ENCODE results near the gene C2orf15. TPM values are rescaled to one million over a fixed set of nuclear protein-coding genes. Genes with fewer than 3 reads are reported as not detected.
"Not testable (repeated sequence)": the region's sequence is repeated elsewhere in the genome, so short reads cannot be mapped to it uniquely, and the experiment has no call there.

The C2orf15 gene
- total RNA-seq, 1 donor, result 0.21 TPM

DNA sequence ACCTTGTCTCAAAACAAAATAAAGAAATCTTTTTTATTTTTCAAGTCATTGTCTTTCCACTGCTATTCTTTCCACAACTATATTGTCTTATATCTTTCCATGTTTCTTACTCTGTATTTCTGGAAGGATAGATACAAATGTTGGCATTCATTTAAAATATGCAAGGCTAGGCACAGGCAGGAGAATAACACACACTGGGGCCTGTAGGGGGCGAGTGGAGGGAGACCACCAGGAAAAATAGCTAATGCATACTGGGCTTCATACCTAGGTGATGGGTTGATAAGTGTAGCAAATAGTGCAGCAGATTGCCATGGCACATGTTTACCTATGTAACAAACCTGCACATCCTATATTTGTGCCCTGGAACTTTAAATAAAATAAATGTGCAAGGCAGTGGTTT lies 49.0 kb downstream of the C2orf15 start:
- no peak overlapping the region for H3K4me3 ChIP-seq (ENCODE audit: low read length)
- no peaks in the 10 kb centered on the region for H3K9me3 ChIP-seq (ENCODE audit: low read depth, low read length)

DNA sequence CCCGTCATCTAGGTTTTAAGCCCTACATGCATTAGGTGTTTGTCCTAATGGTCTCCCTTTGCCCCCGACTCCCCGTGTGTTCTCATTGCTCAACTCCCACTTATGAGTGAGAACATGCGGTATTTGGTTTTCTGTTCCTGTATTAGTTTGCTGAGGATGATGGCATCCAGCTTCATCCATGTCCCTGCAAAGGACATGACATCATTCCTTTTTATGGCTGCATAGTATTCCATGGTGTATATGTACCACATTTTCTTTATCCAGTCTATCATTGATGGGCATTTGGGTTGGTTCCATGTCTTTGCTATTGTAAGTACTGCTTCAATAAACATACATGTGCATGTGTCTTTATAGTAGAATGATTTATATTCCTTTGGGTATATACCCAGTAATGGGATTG lies 50.9 kb downstream of the C2orf15 start:
- not testable (repeated sequence) for H3K9me3 ChIP-seq (ENCODE audit: low read depth, low read length); H3K27me3 ChIP-seq (ENCODE audit: insufficient read depth, low read length); H3K4me1 ChIP-seq (ENCODE audit: insufficient read depth, low read length); H3K4me3 ChIP-seq (ENCODE audit: low read length)

More for the DNA sequence above, 49.0 kb downstream of the C2orf15 start:
- Histone ChIP-seq H3K4me1 (ENCODE audit: insufficient read depth, low read length) (no peaks in the 10 kb centered on the region), H3K27me3 (ENCODE audit: insufficient read depth, low read length) (no peaks in the 10 kb centered on the region)

DNA sequence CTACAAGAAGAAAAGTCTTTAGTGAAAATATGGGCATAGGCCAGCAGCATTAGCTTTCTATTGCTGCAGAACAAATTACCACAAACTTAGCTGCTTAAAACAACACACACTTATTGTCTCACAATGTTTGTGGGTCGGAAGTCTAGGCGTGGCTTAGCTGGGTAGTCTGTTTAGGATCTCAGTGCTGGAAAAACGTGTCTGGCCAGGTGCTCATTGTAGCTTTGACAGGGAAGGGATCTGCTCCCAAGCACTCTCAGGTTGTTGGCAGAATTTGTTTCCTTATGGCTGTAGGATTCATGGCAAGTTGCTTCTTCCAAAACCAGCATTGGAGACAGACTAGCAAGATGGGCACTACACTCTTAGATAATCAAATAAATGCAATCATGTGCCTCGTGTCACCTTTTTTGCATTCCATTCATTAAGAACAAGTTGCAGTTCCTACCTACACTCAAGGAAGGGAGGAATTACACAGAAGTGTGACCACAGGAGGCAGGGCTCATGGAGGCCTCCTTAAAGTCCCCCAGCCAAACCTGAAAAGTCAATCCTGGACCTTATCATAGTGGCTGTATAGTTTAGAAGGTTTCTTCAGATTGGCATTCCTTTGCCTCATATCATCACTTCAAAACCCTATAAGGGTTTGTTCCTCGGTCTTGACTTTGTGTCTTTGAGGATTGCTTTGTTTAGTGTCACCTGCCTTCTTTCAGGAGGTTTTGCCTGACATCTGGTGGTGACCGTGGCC lies 56.8 kb downstream of the C2orf15 start:
- Histone ChIP-seq H3K27me3 (ENCODE audit: insufficient read depth, low read length) (no peaks in the 10 kb centered on the region), H3K9me3 (ENCODE audit: low read depth, low read length) (no peaks in the 10 kb centered on the region), H3K4me1 (ENCODE audit: insufficient read depth, low read length) (no peaks in the 10 kb centered on the region), H3K4me3 (ENCODE audit: low read length) (no peak overlapping the region)

DNA sequence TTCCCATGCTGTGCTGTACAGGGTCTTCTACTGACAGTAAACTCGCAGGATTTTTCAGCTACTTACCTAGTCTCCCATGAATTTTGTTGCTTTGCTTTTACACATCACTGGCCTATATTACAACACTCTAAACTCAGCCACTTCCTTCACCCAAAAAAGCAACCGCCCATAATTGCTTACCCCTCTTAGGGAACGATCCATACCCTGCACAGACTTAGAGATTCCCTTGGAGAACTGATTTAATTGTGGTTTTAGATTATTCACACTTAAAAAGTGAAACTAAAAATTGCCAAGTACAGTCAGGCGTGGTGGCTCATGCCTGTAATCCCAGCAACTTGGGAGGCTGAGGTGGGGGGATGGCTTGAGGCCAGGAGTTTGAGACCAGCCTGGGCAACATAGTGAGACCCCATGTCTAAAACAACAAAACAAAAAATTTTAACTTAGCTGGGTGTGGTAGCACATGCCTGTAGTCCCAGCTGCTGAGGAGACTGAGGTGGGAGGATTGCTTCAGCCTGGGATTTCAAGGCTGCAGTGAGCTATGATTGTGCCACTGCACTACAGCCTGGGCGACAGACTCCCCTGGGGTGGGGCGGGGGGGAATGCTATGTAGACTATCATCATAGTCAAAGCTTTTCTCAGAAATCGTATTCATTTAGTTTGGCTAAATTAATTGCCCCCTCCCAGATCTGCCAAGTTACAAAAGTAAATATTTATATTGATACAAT lies 58.7 kb downstream of the C2orf15 start:
- Histone ChIP-seq H3K4me3 (ENCODE audit: low read length) (no peak overlapping the region), H3K9me3 (ENCODE audit: low read depth, low read length) (no peaks in the 10 kb centered on the region), H3K4me1 (ENCODE audit: insufficient read depth, low read length) (no peaks in the 10 kb centered on the region), H3K27me3 (ENCODE audit: insufficient read depth, low read length) (no peaks in the 10 kb centered on the region)

Other genes starting within 250 kb of the C2orf15 start
- 1.6 TPM for gene CRACDL, start 205.5 kb upstream of the C2orf15 start, total RNA-seq
- gene TSGA10, start 13.2 kb downstream of the C2orf15 start, total RNA-seq, result 14.7 TPM
- 16.4 TPM for gene LIPT1, start 13.3 kb downstream of the C2orf15 start, total RNA-seq
- 16.2 TPM for gene MITD1, start 39.4 kb downstream of the C2orf15 start, total RNA-seq
- 21.5 TPM for gene MRPL30, start 39.5 kb downstream of the C2orf15 start, total RNA-seq
- not detected for gene LYG2, start 114.0 kb downstream of the C2orf15 start, total RNA-seq
- 0.52 TPM for gene LYG1, start 159.5 kb downstream of the C2orf15 start, total RNA-seq
- 18.9 TPM for gene TXNDC9, start 194.6 kb downstream of the C2orf15 start, total RNA-seq
- 24.6 TPM for gene EIF5B, start 195.7 kb downstream of the C2orf15 start, total RNA-seq